Type B pancreatic cell (in vitro differentiated cells): Measurements from ENCODE around the gene PRKG1. TPM values are rescaled to one million over a fixed set of nuclear protein-coding genes. Genes with fewer than 3 reads are reported as not detected.
A peak's percentile ranks its signal among the peaks of the same experiment; 100 is the strongest.

Experiments used
- DNase-seq: peaks from one replicate; pipeline ENCODE4 v3.0.0; 2021; ENCODE audit warnings: mixed read lengths; ENCODE audit not compliant: unreplicated experiment; ENCODE audit errors: extremely low spot score
- H3K27ac Mint-ChIP-seq: 2 replicates; pipeline ENCODE4 v1.8.0; 2021; ENCODE audit warnings: mild to moderate bottlenecking, mixed read lengths
- H3K27me3 Mint-ChIP-seq: 2 replicates; pipeline ENCODE4 v1.8.0; 2021; ENCODE audit warnings: mixed read lengths
- H3K36me3 Mint-ChIP-seq: 2 replicates; pipeline ENCODE4 v1.8.0; 2021; ENCODE audit warnings: mixed read lengths
- H3K4me1 Mint-ChIP-seq: one replicate; pipeline ENCODE4 v1.8.0; 2021; ENCODE audit warnings: mixed read lengths; ENCODE audit not compliant: unreplicated experiment
- H3K4me3 Mint-ChIP-seq: 2 replicates; pipeline ENCODE4 v1.8.0; 2021; ENCODE audit warnings: mild to moderate bottlenecking, mixed read lengths
- H3K9me3 Mint-ChIP-seq: 2 replicates; pipeline ENCODE4 v1.8.0; 2021; ENCODE audit warnings: mixed read lengths
- total RNA-seq: library from RNA; stranded (reverse); gene quantifications from 2 replicates; pipeline ENCODE4 v1.2.1, GENCODE V29; 2021; ENCODE audit warnings: low replicate concordance
- TF ChIP-seq, protein P1 (sequence below): fragments of 200-600 bp; sonication (generic); conservative IDR thresholded peaks from 2 replicates; pipeline ENCODE4 v1.5.0; 2021; ENCODE audit warnings: antibody characterized with exemption, mild to moderate bottlenecking

Gene PRKG1
- total RNA-seq, 1 donor from 2014 or later = 12.3 TPM

- Mint-ChIP-seq H3K27me3 (no peaks in the 10 kb centered on the region), H3K4me3 (no peak overlapping the region), H3K36me3 (no peaks in the 10 kb centered on the region), H3K9me3 (no peaks in the 10 kb centered on the region), H3K4me1 (peaks cover 4% of the 10 kb centered on the region), H3K27ac (no peak overlapping the region)
- TF ChIP-seq, protein P1, sequence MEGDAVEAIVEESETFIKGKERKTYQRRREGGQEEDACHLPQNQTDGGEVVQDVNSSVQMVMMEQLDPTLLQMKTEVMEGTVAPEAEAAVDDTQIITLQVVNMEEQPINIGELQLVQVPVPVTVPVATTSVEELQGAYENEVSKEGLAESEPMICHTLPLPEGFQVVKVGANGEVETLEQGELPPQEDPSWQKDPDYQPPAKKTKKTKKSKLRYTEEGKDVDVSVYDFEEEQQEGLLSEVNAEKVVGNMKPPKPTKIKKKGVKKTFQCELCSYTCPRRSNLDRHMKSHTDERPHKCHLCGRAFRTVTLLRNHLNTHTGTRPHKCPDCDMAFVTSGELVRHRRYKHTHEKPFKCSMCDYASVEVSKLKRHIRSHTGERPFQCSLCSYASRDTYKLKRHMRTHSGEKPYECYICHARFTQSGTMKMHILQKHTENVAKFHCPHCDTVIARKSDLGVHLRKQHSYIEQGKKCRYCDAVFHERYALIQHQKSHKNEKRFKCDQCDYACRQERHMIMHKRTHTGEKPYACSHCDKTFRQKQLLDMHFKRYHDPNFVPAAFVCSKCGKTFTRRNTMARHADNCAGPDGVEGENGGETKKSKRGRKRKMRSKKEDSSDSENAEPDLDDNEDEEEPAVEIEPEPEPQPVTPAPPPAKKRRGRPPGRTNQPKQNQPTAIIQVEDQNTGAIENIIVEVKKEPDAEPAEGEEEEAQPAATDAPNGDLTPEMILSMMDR = no peak
- no peak for DNase-seq
Observed at GRCh38 chr10:52146766-52147165, 1072.5 kb downstream of the PRKG1 start.

DNA sequence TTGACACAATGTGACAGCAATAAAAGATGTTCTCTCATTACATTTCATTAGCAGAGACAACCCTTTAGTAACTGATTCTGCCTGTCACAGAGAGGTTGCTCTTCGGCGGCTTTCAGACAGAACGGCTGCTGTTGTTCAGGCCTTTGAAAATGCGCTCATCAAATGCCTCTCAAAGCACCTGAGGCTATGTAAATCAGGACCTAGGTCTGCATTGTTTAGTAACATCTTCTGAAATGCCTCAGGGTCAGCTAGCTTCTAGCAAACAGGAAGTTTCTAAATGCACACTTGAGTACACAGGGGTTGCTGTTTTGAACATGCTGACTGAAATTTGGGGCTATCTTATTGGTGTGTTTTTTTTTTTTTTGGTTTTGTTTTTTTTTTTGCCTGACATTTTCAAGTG lies 1096.5 kb downstream of the PRKG1 start:
- TF ChIP-seq, protein P1 = no peak
- H3K36me3 Mint-ChIP-seq = no peaks in the 10 kb centered on the region
- H3K4me1 Mint-ChIP-seq = no peaks in the 10 kb centered on the region
- no peak for DNase-seq
- no peak overlapping the region for H3K27ac Mint-ChIP-seq
- no peaks in the 10 kb centered on the region for H3K9me3 Mint-ChIP-seq
- H3K27me3 Mint-ChIP-seq = no peaks in the 10 kb centered on the region
- H3K4me3 Mint-ChIP-seq = no peak overlapping the region

DNA sequence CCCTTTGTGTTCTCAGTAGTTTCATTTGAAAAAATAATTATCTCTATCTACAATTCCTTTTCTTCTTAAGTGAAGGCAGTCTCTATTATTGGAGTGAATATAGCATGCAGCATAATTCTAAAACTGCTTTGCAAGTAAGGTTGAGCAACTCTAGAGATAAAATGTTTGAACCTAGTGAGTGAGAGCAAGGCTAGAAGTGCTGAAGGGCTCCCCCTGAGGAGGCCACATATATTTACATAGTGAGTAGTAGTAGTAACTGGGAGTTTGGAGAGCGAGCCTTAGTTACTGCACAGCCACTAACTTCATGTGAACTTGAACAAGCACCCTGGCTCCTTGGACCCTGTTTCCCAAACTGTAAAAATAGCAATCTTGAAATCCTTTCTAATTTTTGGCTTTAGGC lies 1098.3 kb downstream of the PRKG1 start:
- Mint-ChIP-seq H3K27me3 (no peaks in the 10 kb centered on the region), H3K4me1 (no peaks in the 10 kb centered on the region), H3K4me3 (no peak overlapping the region), H3K27ac (no peak overlapping the region), H3K36me3 (no peaks in the 10 kb centered on the region), H3K9me3 (no peaks in the 10 kb centered on the region)
- DNase-seq = no peak
- TF ChIP-seq, protein P1 = peak; percentile 41

GRCh38 chr10:52185256-52185655 lies 1111.0 kb downstream of the PRKG1 start:
- H3K27ac Mint-ChIP-seq = no peak overlapping the region
- no peak overlapping the region for H3K4me3 Mint-ChIP-seq
- no peaks in the 10 kb centered on the region for H3K36me3 Mint-ChIP-seq
- no peaks in the 10 kb centered on the region for H3K4me1 Mint-ChIP-seq
- TF ChIP-seq, protein P1 = no peak
- H3K27me3 Mint-ChIP-seq = no peaks in the 10 kb centered on the region
- H3K9me3 Mint-ChIP-seq = no peaks in the 10 kb centered on the region
- no peak for DNase-seq

DNA sequence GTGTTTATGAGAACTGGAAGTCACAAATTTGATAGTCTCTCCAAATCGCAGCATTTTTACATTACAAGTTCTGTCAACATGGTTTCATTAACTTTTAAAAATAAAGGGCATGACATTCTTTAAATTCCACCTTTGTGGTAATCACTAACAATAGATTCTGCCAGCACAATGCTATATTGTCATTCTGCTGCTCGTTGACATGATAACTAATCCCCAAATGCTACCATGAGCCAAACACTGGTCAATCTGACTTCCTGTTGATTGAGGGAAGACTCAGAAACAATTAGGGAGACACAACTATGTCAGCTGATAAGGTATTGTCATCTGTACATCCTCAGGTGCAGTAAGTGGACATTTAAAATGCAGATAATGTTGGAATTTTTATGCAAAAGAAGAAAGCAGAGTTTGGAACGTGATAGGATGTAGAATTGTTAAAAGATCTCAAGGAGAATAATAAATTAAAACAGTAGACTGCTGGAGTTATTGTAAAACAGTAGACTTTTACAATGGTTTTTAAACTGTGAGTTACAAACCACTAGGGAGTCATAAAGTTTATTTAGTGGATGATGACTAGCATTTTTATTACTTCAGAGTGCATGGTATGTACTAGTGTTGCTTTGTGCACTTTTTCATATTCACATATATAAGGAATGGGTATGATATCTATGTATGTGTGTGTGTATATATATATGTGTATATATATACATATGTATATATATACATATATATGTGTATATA lies 1113.4 kb downstream of the PRKG1 start:
- DNase-seq = no peak
- H3K36me3 Mint-ChIP-seq = no peaks in the 10 kb centered on the region
- H3K4me3 Mint-ChIP-seq = no peak overlapping the region
- no peaks in the 10 kb centered on the region for H3K27me3 Mint-ChIP-seq
- H3K9me3 Mint-ChIP-seq = no peaks in the 10 kb centered on the region
- H3K4me1 Mint-ChIP-seq = no peaks in the 10 kb centered on the region
- H3K27ac Mint-ChIP-seq = no peak overlapping the region
- TF ChIP-seq, protein P1 = no peak
